ENCODE measurements around the gene TIMM13. TPM values are rescaled to one million over a fixed set of nuclear protein-coding genes. Genes with fewer than 3 reads are reported as not detected.

The TIMM13 gene
- total and polyA plus RNA-seq, 10 of the 15 experiments (the other 5 are each of a cell fraction or from before 2014, with no cell fraction given) = 9.9 to 205 (median 63.6) TPM

- TF ChIP-seq SMAD5 (IDR thresholded peaks at IDR 0.05; ENCODE audit: low read depth) (peak; percentile 100), GATAD2B (conservative IDR thresholded peaks at IDR 0.05; ENCODE audit: low read depth) (0 out of 2 replicates have a peak, but pooled peaks have one; percentile 63), ATF2 (IDR thresholded peaks at IDR 0.05; ENCODE audit: low read length) (peak; percentile 66; the same call in 1 of the 2 replicates), SUZ12 (IDR thresholded peaks at IDR 0.05; ENCODE audit: unreplicated experiment) (no peak), POU2F2 (IDR thresholded peaks at IDR 0.05; ENCODE audit: borderline replicate concordance, low read depth, low read length) (peak; percentile 100), JUND (IDR thresholded peaks at IDR 0.05; ENCODE audit: low read depth, low read length) (no peak), MYC (IDR thresholded peaks at IDR 0.05; ENCODE audit: insufficient read depth, insufficient read length, insufficient replicate concordance, low read length, severe bottlenecking) (no peak), ZNF687 (IDR thresholded peaks at IDR 0.05) (peak; percentile 99), ZZZ3 (IDR thresholded peaks at IDR 0.05; ENCODE audit: control insufficient read depth, insufficient read length, low read depth) (no peak)
- TF ChIP-seq, protein P1, sequence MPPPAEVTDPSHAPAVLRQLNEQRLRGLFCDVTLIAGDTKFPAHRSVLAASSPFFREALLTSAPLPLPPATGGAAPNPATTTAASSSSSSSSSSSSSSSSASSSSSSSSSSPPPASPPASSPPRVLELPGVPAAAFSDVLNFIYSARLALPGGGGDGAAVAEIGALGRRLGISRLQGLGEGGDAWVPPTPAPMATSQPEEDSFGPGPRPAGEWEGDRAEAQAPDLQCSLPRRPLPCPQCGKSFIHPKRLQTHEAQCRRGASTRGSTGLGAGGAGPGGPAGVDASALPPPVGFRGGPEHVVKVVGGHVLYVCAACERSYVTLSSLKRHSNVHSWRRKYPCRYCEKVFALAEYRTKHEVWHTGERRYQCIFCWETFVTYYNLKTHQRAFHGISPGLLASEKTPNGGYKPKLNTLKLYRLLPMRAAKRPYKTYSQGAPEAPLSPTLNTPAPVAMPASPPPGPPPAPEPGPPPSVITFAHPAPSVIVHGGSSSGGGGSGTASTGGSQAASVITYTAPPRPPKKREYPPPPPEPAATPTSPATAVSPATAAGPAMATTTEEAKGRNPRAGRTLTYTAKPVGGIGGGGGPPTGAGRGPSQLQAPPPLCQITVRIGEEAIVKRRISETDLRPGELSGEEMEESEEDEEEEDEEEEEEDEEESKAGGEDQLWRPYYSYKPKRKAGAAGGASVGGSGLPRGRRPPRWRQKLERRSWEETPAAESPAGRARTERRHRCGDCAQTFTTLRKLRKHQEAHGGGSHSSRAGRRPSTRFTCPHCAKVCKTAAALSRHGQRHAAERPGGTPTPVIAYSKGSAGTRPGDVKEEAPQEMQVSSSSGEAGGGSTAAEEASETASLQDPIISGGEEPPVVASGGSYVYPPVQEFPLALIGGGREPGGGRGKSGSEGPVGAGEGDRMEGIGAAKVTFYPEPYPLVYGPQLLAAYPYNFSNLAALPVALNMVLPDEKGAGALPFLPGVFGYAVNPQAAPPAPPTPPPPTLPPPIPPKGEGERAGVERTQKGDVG (CRISPR knock-in tag; IDR thresholded peaks at IDR 0.05) = no peak
- TF ChIP-seq, protein P2, sequence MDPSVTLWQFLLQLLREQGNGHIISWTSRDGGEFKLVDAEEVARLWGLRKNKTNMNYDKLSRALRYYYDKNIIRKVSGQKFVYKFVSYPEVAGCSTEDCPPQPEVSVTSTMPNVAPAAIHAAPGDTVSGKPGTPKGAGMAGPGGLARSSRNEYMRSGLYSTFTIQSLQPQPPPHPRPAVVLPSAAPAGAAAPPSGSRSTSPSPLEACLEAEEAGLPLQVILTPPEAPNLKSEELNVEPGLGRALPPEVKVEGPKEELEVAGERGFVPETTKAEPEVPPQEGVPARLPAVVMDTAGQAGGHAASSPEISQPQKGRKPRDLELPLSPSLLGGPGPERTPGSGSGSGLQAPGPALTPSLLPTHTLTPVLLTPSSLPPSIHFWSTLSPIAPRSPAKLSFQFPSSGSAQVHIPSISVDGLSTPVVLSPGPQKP (IDR thresholded peaks at IDR 0.05; ENCODE audit: low read depth, low read length) = no peak; the same call in 1 of the 2 replicates
- TF ChIP-seq, protein P3, sequence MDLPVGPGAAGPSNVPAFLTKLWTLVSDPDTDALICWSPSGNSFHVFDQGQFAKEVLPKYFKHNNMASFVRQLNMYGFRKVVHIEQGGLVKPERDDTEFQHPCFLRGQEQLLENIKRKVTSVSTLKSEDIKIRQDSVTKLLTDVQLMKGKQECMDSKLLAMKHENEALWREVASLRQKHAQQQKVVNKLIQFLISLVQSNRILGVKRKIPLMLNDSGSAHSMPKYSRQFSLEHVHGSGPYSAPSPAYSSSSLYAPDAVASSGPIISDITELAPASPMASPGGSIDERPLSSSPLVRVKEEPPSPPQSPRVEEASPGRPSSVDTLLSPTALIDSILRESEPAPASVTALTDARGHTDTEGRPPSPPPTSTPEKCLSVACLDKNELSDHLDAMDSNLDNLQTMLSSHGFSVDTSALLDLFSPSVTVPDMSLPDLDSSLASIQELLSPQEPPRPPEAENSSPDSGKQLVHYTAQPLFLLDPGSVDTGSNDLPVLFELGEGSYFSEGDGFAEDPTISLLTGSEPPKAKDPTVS (IDR thresholded peaks at IDR 0.05; ENCODE audit: low read depth, low read length) = peak; percentile 89
- TF ChIP-seq, protein P4, sequence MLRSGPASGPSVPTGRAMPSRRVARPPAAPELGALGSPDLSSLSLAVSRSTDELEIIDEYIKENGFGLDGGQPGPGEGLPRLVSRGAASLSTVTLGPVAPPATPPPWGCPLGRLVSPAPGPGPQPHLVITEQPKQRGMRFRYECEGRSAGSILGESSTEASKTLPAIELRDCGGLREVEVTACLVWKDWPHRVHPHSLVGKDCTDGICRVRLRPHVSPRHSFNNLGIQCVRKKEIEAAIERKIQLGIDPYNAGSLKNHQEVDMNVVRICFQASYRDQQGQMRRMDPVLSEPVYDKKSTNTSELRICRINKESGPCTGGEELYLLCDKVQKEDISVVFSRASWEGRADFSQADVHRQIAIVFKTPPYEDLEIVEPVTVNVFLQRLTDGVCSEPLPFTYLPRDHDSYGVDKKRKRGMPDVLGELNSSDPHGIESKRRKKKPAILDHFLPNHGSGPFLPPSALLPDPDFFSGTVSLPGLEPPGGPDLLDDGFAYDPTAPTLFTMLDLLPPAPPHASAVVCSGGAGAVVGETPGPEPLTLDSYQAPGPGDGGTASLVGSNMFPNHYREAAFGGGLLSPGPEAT (IDR thresholded peaks at IDR 0.05; ENCODE audit: low read depth) = peak; percentile 87
Measured at GRCh38 chr19:2475702-2476450, 48.5 kb upstream of the TIMM13 start, which contains the start of gene GADD45B (continued).
